HG02623 (cell line): Measurements from ENCODE around the gene ATP8B4.
A peak's percentile ranks its signal among the peaks of the same experiment; 100 is the strongest.
"Not testable (repeated sequence)": the region's sequence is repeated elsewhere in the genome, so short reads cannot be mapped to it uniquely, and the experiment has no call there.

Experiments
- ATAC-seq: cut with Tn5 transposase; IDR thresholded peaks from one replicate; pipeline ENCODE4 v1.9.1; 2021; ENCODE audit warnings: moderate library complexity; ENCODE audit not compliant: unreplicated experiment

Gene ATP8B4

DNA sequence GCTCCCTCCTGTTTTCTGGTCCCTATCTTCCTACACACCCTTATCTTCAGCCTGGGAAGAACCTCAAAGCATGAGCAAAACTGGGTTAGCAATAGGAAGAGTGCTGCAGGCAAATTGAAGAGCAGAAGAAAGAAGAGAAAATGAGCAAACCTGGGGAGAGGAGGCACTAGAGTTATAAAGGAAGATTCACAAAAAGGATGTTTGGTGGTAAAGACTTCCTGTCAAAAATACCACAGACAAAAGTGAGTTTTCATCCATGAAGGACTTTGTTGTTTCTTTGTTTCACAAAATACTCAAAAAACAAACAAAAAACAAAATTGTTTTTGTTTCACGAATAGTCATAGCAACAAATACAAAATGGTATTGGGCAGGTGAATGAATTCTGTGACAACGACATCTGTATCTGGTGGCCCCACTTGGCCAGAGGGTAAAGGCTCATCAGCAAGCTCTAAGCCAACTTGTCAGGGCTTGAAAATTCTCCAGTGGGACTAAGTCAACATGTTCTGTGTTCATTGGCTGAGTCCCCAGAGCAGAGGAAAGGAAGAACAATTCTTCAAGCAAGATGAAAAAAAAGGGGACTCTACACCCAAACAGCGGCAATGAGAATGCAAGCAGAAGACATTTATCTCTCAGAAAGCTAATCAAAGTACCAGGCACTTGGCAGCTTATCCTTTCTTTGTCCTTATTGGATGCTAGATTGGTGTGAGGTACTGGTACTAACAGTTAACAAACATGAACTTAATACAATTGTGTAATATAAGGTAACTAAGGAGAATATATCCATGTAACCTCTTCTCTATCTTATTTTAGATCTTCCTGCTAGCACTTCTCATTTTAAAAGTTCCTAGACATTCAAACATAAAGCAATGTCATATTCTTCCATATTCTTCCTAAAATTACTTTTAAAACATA lies 9.7 kb downstream of the ATP8B4 start:
- ATAC-seq: no peak

DNA sequence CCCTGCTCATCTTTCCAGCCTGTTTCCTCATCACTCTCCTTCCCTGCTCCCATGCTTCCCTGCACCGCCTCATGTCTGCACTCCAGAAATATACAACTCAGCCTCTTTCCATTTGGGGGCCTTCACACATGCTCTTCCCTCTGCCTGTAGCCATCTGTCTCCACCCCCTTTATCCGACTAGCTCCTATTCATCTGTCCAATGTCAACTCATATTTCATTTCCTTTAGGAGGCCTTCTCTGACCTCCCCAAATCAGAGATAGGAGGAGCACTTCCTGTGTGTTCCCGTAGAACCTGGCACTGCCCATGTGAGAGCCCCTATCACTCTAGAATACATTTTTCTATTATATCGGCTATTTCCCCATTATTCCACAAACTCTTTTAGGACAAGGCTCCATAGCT lies 10.6 kb downstream of the ATP8B4 start:
- no peak for ATAC-seq

DNA sequence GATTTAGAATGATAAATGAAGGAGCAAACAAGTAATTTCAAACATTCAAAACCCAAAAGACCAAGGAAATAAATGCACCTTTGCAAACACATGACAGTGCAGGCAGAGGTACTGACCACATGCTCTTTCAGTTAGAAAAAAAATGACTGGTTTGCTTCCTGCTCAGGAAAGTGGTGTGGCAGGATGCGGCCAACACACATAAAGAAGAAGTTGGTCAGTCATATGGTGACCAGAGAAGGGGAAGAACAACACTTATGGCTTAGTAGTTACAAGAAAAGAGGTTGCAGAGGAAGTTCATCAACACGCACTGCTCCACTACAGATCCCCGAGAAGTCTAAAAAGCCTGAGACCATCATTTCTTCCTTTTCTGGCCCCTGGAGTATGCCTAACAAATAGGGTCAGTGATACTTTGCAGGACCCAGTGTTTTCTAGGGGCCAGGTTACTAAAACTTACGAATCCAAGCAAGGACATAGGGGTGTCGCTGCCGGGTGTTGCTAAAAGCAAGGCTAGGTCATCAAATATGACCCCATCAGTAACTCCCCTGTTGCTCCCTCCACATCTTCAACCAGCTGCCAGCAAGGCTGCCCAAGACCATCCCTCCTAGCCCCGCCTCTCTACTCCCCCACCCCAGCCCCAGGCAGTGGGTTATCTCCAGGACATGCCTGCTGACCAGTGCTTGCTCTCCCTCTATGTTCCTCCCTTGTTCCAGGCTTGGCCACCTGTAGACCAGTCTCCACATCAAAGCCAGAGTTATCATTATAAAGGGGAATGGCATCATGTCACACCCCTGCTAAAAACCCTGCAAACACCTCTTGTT lies 11.2 kb downstream of the ATP8B4 start:
- peak; percentile 95 for ATAC-seq

DNA sequence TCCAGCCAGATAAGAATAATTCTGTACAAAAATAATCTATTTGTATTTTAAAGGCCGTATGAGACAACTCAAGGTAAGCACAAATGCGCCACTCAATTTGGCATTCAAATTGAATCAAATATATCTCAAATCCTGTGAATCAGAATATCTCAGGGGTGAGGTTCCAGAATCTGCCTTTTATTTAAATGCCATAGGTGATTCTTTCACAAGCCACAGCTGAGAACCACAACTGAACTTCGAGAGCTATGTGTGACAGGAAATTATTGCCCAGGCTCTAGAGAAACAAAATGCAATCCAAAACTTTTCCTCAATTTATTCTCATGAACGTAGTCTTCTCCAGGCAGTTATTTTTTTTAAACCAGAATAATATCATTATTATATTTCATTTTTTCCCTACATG lies 11.9 kb downstream of the ATP8B4 start:
- ATAC-seq: no peak

DNA sequence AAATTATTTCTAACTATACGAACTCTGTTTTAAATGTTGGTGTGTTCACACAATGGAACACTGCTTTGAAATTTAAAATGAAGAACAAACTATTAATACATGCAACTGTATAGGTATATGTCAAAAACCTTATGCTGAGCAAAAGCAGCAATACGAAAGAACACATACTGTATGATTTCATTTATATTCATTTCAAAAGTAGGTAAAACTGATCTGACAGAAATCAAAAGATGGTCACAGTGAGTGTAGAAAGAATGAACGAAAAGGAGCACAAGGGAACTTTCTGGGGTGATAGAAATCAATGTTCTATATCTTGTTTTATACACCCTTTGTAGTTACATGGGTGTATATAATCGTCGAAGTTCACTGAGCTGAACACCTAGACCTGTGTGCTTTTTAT lies 12.6 kb downstream of the ATP8B4 start:
- no peak for ATAC-seq

DNA sequence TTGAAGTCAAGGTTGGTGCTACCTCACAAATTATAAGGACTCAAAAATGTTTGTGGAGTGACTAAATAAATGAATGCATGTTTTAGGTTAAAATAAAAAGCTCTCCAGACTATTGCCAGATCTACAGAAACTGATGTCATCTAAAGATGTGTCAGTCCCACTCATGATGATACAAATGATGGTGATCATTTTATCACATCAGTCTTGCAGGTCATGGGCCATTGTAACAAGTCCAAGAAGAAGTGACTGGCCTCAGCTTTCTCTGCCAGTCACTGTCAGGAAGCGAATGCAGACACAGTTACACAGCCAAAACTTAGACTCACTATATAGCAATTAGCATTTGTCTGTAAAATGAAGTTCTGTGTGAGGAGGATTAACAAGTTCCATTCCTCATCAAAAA lies 18.5 kb downstream of the ATP8B4 start:
- ATAC-seq: no peak

DNA sequence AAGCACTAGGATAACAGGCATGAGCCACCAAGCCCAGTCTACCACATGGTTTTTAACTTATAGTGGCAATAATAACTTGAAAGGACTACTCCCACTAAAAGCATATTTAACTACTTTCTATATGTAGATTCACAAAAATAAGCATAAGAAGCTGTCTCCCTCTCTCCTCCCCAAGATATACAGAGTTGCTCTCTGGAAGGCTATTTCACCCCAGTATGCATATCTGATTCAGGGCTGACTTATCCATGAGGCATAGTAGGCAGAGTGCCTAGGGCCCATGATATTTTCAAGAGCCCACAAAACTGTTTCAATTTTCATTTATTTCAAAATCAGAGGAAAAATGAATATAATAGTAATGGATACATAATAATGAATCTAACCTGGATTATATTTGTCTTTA lies 20.5 kb downstream of the ATP8B4 start:
- ATAC-seq: no peak

DNA sequence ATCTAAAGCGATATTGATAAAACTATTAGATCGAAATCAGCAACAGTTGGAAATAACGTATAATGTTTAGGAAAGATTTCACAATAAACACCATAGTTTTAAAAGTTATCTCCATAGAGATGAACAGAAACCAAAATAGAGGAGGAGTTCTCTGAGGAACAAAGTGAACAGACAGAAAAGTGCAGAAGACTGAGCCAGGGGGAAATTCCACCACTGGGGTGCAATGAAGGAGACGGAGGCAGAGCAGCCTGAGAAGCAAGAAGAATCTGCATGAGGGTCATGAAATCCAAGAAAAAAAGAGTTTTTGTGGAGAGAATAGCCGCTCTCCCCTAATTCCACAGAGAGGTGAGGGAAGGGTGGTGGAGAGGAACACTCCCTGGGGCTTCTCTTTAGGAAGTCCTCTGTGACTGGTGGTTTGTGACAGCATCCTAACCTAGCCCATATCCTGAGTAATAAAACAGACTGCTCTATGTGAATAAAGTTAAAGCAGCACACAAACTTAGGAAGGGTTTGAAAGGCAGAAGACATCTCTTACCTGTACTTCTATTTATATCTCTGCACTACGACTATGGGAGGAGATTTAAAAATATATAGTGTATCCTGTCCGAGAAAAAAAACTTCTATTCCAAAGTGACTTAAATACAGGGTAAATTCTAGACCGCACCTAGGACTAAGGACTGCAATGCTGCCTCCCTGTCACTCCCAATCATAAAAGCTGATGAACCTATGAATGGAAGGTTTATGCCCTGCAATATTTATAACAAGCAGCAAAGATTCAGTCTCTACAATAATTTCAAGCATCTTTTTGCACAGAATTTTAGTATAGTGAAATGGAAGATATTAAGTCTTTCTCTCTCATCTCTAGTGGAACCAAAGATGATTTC lies 22.9 kb downstream of the ATP8B4 start:
- no peak for ATAC-seq

DNA sequence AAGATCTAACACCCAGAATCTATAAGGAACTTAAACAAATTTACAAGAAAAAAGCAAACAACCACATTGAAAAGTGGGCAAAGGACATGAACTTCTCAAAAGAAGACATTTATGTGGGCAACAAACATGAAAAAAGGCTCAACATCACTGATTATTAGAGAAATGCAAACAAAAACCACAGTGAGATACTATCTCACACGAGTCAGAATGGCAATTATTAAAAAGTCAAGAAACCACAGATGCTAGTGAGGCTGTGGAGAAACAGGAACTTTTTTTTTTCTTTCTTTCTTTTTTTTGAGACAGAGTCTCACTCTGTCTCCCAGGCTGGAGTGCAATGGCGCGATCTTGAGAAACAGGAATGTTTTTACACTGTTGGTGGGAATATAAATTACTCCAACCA lies 29.6 kb downstream of the ATP8B4 start:
- ATAC-seq: not testable (repeated sequence)

DNA sequence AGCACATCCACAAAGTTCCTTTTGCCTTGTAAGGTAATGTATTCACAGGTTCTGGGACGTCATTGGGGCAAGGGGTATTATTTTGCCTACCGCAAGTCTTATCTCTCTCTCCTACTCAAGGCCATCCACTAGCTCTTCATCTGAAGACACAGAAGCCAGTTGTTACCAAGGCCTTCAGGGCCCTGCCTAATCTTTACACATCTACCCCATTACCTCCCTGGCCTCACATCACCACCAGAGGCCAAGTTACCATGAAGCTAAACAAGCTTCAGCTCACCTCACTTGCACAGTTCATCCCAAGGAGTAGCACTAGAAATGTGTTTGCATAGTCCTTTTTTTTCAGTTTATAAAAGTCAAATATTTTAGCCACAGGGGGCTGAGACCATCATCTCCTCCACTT lies 34.1 kb downstream of the ATP8B4 start:
- ATAC-seq: no peak

DNA sequence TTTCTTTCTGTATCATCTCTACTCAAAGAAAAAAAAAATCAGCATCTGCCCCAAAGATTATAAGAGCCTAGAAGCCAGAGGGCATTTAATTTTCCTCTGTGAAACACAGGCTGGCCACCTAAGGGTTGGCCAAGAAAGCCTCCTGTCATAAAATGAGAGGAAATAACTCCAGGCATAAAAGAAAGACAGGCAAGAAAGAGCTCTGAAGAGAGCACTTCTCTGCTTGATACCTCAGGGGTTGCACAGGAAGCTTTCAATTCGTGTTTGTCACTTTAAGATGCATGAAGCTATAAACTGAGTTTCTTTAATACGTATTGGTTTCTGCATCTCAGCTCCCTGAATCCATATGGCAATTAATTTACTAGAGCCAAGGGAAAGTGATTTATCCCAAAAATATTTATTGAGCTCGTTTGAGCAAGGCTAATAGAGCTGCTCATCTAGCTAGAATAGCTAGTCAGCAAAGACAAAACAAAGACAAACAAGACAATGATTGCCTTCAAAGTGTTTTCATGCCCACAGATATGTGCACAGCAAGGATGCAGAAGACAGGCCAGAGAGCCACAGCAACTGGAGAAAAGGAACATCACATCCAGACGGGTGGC lies 35.5 kb downstream of the ATP8B4 start:
- ATAC-seq: no peak

DNA sequence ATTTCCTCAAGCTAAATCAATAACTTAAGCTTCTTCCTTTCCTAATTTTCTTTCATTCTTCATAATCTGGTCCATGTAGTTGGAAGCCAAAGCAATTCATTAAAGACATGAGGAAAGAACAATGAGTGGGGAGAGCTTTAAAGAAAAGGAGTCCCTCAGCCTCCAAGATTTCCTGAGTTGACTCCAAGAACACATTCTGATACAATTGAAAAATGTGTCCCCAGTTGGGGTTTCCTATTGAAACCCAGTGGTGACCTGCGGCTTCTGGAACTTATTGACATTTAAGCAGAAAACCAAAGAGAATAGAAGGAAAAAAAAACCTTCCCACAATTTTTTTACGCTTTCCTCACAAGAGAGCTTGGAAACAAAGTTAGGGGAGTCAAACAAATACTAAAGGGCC lies 37.0 kb downstream of the ATP8B4 start:
- no peak for ATAC-seq

DNA sequence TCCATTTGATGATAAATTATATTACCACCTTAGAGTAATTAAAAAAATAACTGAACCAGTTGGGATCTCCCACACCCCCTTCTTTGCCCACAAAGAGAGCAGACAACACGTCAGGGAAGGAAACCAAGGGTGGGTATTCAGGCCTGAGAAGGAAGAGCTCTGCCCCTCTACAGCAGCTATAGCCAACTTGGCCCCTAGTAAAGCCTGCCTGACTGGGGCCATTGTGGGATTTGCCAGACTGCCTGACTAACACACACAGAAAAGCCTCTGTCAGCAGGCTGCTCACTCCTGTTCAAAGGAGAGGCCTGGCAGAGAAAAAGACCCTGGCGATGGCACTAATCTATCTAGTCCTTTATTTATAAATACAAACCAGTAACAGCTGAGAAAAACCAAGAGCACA lies 41.4 kb downstream of the ATP8B4 start:
- no peak for ATAC-seq

DNA sequence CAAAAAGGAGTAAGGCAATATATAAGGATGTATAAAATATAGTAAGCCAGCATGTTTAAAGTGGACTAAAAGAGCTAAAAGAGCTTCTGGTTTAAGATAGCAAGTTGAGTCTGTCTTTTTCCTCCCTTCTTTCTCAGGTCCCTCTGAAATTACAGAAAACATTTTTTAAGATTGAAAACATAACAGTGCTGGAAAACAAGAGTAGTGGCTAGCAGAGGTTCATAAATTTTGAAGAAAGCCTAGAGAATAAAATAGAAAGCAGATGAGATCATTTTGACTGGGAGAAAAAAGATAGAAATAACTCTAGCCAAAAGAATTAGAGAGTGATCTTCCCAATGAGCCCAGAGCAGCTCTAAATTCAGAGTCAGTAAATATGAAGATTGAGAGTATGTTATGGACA lies 41.9 kb downstream of the ATP8B4 start:
- ATAC-seq: no peak

DNA sequence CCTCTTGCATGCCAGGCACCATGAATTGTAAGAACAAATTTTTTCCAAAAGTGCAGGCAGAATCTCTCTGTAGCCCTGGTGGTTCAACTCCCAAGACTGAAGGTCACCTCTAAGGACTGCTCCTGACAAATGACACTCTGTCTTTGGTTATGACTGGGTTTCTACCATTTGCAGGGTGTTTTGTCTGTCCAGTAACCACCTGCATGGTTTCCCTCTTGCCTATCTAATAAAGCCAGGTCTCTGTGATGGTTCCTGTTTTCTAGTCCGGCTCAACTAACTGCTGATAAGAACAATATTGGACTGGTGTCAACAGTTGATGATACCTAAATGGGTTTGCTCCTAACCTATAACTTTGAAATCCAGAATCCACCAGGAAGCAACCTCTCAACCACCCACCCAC lies 43.7 kb downstream of the ATP8B4 start:
- ATAC-seq: no peak

DNA sequence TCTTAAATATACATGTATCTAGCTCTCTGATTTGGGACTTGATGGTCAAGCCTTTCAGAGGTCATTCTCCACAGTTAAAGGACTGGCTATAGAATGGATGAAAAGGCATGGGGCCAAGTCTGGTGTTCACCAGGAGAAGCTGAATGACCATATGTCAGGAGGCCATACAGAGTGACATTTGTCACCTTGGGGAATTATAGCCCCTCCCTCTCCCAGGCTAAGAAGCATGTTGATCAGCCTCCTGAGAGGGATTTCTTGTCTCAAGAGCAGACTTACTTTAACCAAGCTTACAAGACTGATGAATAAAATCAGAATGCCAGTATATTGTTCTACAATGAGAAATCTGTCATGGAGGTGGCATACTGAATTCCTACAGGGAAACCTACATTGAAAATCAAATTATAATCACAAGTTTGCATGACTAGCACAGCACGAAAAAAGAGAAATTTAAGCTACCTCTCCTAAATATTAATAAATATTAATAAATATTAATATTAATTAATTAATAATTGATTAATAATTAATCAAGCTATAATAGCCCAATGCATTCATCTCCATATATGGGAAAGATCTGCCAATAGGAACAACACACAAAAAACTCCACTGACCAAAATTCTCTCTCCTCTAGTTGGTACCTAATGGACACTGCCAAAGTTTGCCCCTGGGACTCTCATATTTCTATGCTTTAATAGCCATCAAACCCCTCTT lies 47.3 kb downstream of the ATP8B4 start:
- no peak for ATAC-seq

DNA sequence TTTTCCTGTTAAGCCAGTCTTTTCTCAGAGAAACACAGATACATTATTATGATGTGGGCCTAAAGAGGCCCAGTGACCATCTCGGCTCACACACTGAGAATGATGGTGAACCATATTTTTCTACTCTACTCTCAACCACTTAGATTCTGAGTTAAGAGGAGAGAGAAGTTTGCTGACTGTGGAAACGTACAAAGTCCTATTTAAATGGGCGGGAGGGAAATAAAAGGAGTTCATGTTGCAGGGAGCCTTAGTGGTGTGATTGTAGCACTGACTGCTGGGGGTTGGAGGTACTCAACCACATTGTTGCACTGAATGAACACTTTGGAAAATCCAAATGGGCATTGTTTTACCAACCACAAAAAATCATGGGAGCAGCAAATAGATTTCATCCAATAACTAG lies 51.0 kb downstream of the ATP8B4 start:
- ATAC-seq: no peak

DNA sequence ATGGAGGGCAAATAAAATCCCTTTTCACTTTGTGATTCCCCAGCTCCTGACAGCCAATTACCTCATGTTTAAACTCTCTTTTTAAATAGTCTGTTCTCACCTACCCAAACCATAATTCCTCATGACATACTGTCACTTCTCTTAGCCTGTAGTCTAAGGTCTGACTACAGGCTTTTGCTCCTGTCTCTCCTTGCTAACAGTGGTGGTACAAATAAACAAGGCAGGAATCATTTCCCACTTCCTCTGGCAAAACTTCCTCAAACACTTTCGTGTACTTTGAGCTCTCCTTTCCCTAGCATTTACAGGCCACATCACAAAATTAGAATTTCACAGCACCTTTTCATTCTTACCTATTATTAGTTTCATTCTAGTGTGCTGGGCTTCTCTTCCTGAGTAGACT lies 51.8 kb downstream of the ATP8B4 start:
- ATAC-seq: no peak

DNA sequence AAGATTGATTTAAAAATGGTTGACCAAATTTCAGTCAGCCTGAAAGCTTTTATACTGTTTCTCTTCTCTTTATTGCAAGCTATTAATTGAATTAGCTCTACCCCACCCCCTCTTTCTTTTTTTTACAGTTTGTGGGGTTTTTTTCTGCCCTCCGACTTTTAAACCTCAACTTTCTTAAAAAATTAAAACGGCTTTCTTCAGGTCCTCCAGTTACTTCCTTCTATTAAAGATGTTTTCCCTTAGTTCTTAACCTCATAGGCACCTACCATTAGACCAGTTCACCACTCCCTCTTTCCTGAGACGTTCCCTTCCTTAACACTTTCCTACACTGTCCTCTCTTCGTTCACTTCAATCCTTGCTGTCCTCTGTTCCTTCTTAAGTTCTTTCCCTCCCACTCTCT lies 52.4 kb downstream of the ATP8B4 start:
- no peak for ATAC-seq

DNA sequence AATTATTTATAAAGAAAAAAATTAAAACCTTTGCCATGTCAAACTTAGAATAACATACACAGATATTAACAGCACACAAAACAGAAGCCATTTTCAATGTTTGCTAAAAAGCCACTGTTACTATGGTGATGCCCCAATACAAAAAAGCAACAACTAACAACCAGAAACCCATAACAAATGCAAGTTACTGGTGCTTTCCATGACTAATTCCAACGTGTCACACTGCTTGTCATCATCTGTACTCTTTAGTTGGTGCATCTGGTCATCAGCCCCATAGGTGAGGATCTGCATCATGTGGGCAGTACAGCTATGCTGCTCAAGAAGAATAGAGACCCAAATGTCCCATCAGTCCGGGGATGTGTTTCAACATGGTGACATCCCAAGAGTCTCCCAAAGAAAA lies 52.8 kb downstream of the ATP8B4 start:
- no peak for ATAC-seq
